ENCODE measurements around the gene PTPMT1.

DNA sequence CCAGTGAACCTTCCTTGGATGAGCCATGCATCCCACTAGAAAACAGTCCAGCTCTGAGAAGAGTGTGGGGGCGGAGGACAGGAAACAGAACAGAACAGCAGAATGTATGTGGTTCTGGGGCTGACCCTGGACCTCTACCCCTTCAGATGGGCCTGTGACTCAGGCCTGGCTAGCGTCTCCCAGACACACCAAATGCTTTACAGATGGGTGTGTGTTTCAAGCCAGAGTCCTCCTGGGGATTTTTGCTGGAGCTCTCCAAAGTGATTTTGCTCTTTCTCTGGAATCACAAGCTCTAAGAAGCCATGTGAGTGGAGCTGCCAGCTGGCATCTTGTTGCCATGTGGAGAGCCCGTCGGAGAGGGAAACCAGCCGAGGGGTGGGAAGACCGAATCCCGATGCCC, 42.0 kb downstream of the PTPMT1 start:
- TF ChIP-seq, protein P1, sequence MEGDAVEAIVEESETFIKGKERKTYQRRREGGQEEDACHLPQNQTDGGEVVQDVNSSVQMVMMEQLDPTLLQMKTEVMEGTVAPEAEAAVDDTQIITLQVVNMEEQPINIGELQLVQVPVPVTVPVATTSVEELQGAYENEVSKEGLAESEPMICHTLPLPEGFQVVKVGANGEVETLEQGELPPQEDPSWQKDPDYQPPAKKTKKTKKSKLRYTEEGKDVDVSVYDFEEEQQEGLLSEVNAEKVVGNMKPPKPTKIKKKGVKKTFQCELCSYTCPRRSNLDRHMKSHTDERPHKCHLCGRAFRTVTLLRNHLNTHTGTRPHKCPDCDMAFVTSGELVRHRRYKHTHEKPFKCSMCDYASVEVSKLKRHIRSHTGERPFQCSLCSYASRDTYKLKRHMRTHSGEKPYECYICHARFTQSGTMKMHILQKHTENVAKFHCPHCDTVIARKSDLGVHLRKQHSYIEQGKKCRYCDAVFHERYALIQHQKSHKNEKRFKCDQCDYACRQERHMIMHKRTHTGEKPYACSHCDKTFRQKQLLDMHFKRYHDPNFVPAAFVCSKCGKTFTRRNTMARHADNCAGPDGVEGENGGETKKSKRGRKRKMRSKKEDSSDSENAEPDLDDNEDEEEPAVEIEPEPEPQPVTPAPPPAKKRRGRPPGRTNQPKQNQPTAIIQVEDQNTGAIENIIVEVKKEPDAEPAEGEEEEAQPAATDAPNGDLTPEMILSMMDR (IDR thresholded peaks at IDR 0.05), result no peak
- TF ChIP-seq POLR2A (IDR thresholded peaks at IDR 0.05), result no peak
